ENCODE results near the gene PRM2. TPM values are rescaled to one million over a fixed set of nuclear protein-coding genes. Genes with fewer than 3 reads are reported as not detected.
A peak's percentile ranks its signal among the peaks of the same experiment; 100 is the strongest.
"Not testable (repeated sequence)": the region's sequence is repeated elsewhere in the genome, so short reads cannot be mapped to it uniquely, and the experiment has no call there.

Gene PRM2
- total RNA-seq, 4 donors from 2014 or later, result not detected

GRCh38 chr16:11299865-11300559 lies 23.7 kb upstream of the PRM2 start:
- ATAC-seq (ENCODE audit: low FRiP score) (no peak), DNase-seq (ENCODE audit: low spot score) (no peak)
- TF ChIP-seq, protein P1, sequence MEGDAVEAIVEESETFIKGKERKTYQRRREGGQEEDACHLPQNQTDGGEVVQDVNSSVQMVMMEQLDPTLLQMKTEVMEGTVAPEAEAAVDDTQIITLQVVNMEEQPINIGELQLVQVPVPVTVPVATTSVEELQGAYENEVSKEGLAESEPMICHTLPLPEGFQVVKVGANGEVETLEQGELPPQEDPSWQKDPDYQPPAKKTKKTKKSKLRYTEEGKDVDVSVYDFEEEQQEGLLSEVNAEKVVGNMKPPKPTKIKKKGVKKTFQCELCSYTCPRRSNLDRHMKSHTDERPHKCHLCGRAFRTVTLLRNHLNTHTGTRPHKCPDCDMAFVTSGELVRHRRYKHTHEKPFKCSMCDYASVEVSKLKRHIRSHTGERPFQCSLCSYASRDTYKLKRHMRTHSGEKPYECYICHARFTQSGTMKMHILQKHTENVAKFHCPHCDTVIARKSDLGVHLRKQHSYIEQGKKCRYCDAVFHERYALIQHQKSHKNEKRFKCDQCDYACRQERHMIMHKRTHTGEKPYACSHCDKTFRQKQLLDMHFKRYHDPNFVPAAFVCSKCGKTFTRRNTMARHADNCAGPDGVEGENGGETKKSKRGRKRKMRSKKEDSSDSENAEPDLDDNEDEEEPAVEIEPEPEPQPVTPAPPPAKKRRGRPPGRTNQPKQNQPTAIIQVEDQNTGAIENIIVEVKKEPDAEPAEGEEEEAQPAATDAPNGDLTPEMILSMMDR (IDR thresholded peaks at IDR 0.05), result no peak

DNA sequence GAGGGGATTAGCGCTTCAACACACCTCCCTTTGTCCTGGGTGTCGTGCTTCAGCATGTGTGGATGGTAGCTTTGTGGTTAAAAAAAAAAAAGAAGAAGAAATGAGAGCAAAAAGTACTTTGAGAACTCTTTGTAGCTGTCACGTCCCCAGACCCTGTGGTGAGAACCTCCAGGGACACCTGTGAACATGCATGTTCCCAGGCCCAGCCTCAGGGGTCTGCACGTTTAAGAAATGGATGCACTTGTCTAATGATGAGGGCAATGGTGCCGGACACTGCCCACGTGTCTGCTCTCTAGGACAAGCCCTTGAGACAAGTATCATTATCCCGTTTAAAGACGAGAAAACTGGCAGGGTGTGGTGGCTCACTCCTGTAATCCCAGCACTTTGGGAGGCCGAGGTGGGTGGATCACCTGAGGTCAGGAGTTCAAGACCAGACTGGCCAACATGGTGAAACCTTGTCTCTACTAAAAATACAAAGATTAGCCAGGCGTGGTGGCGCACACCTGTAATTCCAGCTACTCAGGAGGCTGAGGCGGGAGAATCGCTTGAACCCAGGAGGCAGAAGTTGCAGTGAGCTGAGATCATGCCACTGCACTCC lies 22.8 kb upstream of the PRM2 start:
- DNase-seq (ENCODE audit: low spot score); ATAC-seq (ENCODE audit: low FRiP score): not testable (repeated sequence)

DNA sequence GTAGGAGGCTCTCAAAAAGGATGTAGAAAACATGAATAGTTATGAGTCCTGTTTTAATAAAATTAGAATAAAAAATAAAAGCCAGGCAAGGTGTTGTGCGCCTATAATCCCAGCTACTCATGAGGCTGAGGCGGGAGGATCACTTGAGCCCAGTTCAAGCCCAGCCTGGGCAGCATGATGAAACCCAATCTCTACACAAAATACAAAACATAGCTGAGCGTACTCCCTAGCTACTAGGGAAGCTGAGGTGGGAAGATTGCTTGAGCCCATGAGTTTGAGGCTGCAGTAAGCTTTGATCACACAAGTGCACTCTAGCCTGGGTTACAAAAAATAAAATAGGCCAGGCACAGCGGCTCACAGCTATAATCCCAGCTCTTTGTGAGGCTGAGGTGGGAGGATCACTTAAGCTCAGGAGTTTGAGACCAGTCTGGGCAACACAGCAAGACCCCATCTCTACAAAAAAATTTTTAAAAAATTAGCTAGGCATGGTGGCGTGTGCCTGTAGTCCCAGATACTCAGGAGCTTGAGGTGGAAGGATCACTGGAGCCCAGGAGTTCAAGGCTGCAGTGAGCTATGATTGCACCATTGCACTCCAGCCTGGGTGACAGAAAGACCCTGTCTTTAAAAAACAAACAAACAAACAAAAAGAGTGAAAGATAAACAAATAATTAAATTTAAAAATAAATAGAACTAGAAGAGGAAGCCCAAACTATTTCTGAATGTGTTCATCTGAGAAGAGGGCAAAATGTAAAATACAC lies 22.0 kb upstream of the PRM2 start:
- ATAC-seq (ENCODE audit: low FRiP score) (no peak), DNase-seq (ENCODE audit: low spot score) (no peak)
- TF ChIP-seq, protein P1 (IDR thresholded peaks at IDR 0.05), result no peak

GRCh38 chr16:11297492-11298142 lies 21.3 kb upstream of the PRM2 start:
- ATAC-seq (ENCODE audit: low FRiP score) (peak; percentile 60), DNase-seq (ENCODE audit: low spot score) (no peak)
- TF ChIP-seq, protein P1 (IDR thresholded peaks at IDR 0.05), result no peak

DNA sequence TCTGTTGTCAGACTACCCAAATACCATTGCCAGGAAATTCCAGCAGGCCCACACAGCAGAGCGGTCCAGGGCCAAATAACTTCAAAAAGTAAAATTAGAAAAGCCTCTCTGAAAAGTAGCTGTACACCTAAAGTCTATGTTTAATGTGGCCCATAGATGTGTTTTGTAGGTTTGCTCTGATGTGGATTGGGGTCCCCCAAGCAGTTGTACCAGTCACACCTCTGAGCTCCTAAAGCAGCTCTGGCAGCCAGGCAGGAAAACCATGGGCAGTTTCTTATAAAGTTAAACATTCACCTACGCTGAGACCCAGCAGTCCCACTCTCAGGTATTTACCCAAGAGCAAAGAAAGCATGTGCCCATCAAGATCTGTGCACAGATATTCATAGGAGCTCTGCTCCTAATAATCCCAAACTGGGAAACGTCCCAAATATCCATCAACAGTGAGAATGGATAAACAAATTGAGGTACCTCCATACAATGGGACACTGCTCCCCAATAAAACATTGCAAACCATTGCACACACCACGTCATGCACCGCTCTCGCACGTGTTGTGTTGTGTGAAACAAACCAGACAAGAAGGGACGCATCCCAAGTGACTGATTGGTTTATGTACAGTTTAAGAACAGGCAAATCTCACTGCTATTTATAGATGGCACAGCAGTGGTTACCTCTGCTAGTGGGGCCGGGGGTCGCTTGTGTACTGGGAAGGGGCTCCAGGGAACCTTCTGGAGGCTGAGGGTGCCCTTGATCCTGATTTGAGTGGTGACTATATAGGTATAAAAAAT lies 20.6 kb upstream of the PRM2 start:
- DNase-seq (ENCODE audit: low spot score), result no peak
- no peak for ATAC-seq (ENCODE audit: low FRiP score)
- TF ChIP-seq, protein P1 (IDR thresholded peaks at IDR 0.05), result no peak

GRCh38 chr16:11296351-11296705 lies 20.0 kb upstream of the PRM2 start:
- TF ChIP-seq, protein P1 (IDR thresholded peaks at IDR 0.05), result no peak
- ATAC-seq (ENCODE audit: low FRiP score), result no peak
- DNase-seq (ENCODE audit: low spot score), result no peak

Data from omental fat pad (tissue), 4 donors.